Measurements from ENCODE around the gene PRELID1.
A peak's percentile ranks its signal among the peaks of the same experiment; 100 is the strongest.

Gene PRELID1

GRCh38 chr5:177333420-177334154, 30.0 kb downstream of the PRELID1 start:
- H3K27ac ChIP-seq: peak overlapping the region; percentile 3; the same call in 1 of the 2 replicates
- ChIA-PET CTCF (interaction anchor here (0.6 kb wide), 1 partner anchor 77 kb away, joined by 3 read pairs; no protein-coding TSS in a partner anchor), POLR2A (ENCODE audit: low non-redundant PET) (no interaction called here)
- no peak for TF ChIP-seq CTCF (conservative IDR thresholded peaks at IDR 0.05; ENCODE audit: low read depth)
- DNase-seq (ENCODE audit: low spot score): no peak

- POLR2A ChIA-PET (ENCODE audit: low non-redundant PET): no interaction called here
- no peak for TF ChIP-seq CTCF (conservative IDR thresholded peaks at IDR 0.05; ENCODE audit: low read depth)
- CTCF ChIA-PET: interaction anchor here (0.6 kb wide), 1 partner anchor 77 kb away, joined by 3 read pairs; no protein-coding TSS in a partner anchor
Measured at GRCh38 chr5:177334155-177334551, 30.6 kb downstream of the PRELID1 start.

GRCh38 chr5:177334781-177335700, 31.4 kb downstream of the PRELID1 start:
- ChIA-PET CTCF (interaction anchor here (0.5 to 1.7 kb wide), 5 partner anchors 9 to 68 kb away, joined by 3 to 7 read pairs (median 3); no protein-coding TSS in a partner anchor), POLR2A (ENCODE audit: low non-redundant PET) (no interaction called here)
- H3K27ac ChIP-seq: peak overlapping the region; percentile 9; the same call in 1 of the 2 replicates
- DNase-seq (ENCODE audit: low spot score): no peak
- TF ChIP-seq CTCF (conservative IDR thresholded peaks at IDR 0.05; ENCODE audit: low read depth): no peak

More at GRCh38 chr5:177334155-177334551, 30.6 kb downstream of the PRELID1 start:
- H3K27ac ChIP-seq: peak overlapping the region; percentile 3; the same call in 1 of the 2 replicates
- DNase-seq (ENCODE audit: low spot score): no peak

DNA sequence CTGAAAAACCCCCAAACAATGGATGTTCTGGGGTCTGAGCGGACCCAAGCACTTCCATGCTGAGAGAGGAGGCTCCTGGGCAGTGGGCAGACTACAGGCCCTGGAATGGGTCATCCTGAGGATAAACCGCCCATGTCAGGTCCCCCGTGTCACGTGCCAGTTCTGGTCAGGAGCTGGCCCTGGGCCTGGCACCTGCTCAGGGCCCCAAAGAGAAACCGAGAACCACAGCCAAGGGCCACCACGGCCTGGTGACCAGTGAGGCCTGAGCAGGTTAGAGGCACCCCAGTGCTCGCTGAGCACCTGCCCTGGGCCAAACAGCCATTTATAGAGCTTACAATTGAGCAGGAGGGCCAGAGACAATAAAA, 32.1 kb downstream of the PRELID1 start:
- no peak for TF ChIP-seq CTCF (conservative IDR thresholded peaks at IDR 0.05; ENCODE audit: low read depth)
- POLR2A ChIA-PET (ENCODE audit: low non-redundant PET): no interaction called here
- no peak for DNase-seq (ENCODE audit: low spot score)
- H3K27ac ChIP-seq: peak overlapping the region; percentile 9; the same call in 1 of the 2 replicates
- CTCF ChIA-PET: interaction anchor here (0.6 to 1.7 kb wide), 6 partner anchors 9 to 67 kb away, joined by 3 to 7 read pairs (median 3); no protein-coding TSS in a partner anchor

DNA sequence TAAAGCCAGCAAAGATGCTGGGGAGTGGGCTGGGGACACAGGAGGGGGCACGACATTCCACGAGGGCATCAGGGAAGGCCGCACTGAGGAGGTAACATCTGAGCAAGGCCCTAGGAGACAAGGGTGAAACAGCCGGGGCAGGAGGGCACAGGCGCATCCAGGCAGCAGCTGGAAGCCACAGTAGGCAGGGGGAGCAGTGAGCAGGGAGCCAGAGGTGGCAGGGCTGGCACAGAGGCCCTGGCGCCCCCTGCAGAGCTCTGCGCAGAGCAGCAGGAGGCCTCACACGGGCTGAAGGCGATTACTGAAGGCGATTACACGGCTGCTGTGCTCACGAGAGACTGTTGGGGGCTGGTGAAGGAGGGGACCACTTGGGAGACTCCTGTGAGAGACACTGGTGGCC, 32.5 kb downstream of the PRELID1 start:
- H3K27ac ChIP-seq: no peak overlapping the region
- POLR2A ChIA-PET (ENCODE audit: low non-redundant PET): no interaction called here
- no peak for TF ChIP-seq CTCF (conservative IDR thresholded peaks at IDR 0.05; ENCODE audit: low read depth)
- CTCF ChIA-PET: interaction anchor here (0.6 to 1.7 kb wide), 5 partner anchors 25 to 163 kb away, joined by 3 to 7 read pairs (median 3); no protein-coding TSS in a partner anchor
- DNase-seq (ENCODE audit: low spot score): no peak
